ENCODE data around the gene CAPN13. TPM values are rescaled to one million over a fixed set of nuclear protein-coding genes. Genes with fewer than 3 reads are reported as not detected.

CAPN13 gene
- 0.10 to 0.15 TPM in 2 of 5 replicates, not detected in the others for total RNA-seq (2022; extraction: Qiagen RNA extraction; ENCODE audit: low read depth)

GRCh38 chr2:30807249-30807648 is at the start of gene CAPN13:
Gene CAPN13 (minus strand): TSS chr2:30807446. CDS start chr2:30787325, 20,121 bp downstream.

Measured in A549 treated with CpdA at 1 μM for 4 hours (cell line).